ENCODE results near the gene KRTAP10-1. TPM values are rescaled to one million over a fixed set of nuclear protein-coding genes. Genes with fewer than 3 reads are reported as not detected.

KRTAP10-1 gene
- total and polyA plus RNA-seq, 2 of the 8 experiments (the other 6 are each of a cell fraction or from before 2014, with no cell fraction given): 0.08 TPM; not detected in 1

- Histone ChIP-seq H2BK20ac (ENCODE audit: low read length) (no peak overlapping the region), H3K79me1 (ENCODE audit: low read depth, low read length) (no peaks in the 10 kb centered on the region), H3K9me3 (ENCODE audit: insufficient read depth in 2 of 2, low read depth in 1 of 2, low read length in 1 of 2) (0 out of 4 replicates have a peak, but pooled peaks cover 0 to 3% of the 10 kb centered on the region in 2 experiments), H4K5ac (ENCODE audit: insufficient read length, low read depth, low read length) (no peak overlapping the region), H2BK12ac (ENCODE audit: low read depth, low read length) (no peak overlapping the region), H3K23ac (ENCODE audit: insufficient read length) (no peak overlapping the region), H4K20me1 (replicated peaks in 1 of 2; ENCODE audit: control insufficient read depth in 1 of 2, insufficient read depth in 2 of 2, low read length in 2 of 2) (no peaks in the 10 kb centered on the region), H2AK5ac (ENCODE audit: low read depth, low read length) (no peak overlapping the region), H2AFZ (ENCODE audit: low read length) (no peak overlapping the region), H2BK15ac (ENCODE audit: low read length) (no peak overlapping the region), H3K9ac (replicated peaks in 1 of 4; ENCODE audit: extremely low read depth in 1 of 4, low read depth in 3 of 4, low read length in 3 of 4) (no peak overlapping the region), H3K56ac (replicated peaks; ENCODE audit: insufficient read length, low read depth, low read length) (no peak overlapping the region), H4K91ac (replicated peaks; ENCODE audit: insufficient read length, low read length) (no peak overlapping the region), H3K27ac (ENCODE audit: low read depth, low read length) (no peak overlapping the region), H3K27me3 (replicated peaks in 1 of 4; ENCODE audit: control insufficient read depth in 3 of 4, extremely low read depth in 1 of 4, insufficient read depth in 3 of 4, low read length in 3 of 4) (no peaks in the 10 kb centered on the region), H3K4ac (replicated peaks; ENCODE audit: insufficient read length, low read depth, low read length) (no peak overlapping the region), H2BK5ac (ENCODE audit: low read depth, low read length) (no peak overlapping the region), H3K79me2 (ENCODE audit: control insufficient read depth in 1 of 2, insufficient read depth in 2 of 2, low read length in 2 of 2) (no peaks in the 10 kb centered on the region), H3K36me3 (ENCODE audit: control insufficient read depth in 2 of 4, insufficient read depth in 4 of 4, low read length in 3 of 4) (no peaks in the 10 kb centered on the region), H3K14ac (ENCODE audit: insufficient read length) (no peak overlapping the region), H3K4me3 (ENCODE audit: extremely low read depth in 1 of 4, insufficient read depth in 2 of 4, low read depth in 3 of 4, low read length in 4 of 4) (no peak overlapping the region), H4K8ac (ENCODE audit: extremely low read depth, insufficient read depth, low read length) (no peak overlapping the region), H3K18ac (ENCODE audit: extremely low read depth, low read length) (no peak overlapping the region), H3K4me2 (ENCODE audit: insufficient read depth in 1 of 2, low read depth in 2 of 2, low read length in 2 of 2) (no peak overlapping the region), H2BK120ac (replicated peaks; ENCODE audit: low read depth, low read length) (no peak overlapping the region), H3K23me2 (ENCODE audit: low read depth, low read length) (no peaks in the 10 kb centered on the region), H3K4me1 (replicated peaks in 1 of 4; ENCODE audit: control insufficient read depth in 3 of 4, insufficient read depth in 4 of 4, low read length in 3 of 4) (peaks cover 0 to 2% (median 0%) of the 10 kb centered on the region in 4 experiments; a peak in 1 of 7 replicates)
- no peak for FAIRE-seq
- DNase-seq (ENCODE audit: low read depth in 1 of 2, low spot score in 2 of 2): no peak
- ChIA-PET POLR2A (ENCODE audit: partially characterized antibody) (no interaction called here), CTCF (ENCODE audit: partially characterized antibody) (interaction anchor here (0.7 to 1.7 kb wide), 4 partner anchors 10 to 352 kb away, joined by 3 to 4 read pairs (median 3); no protein-coding TSS in a partner anchor)
- 78% methylated on average over 6 of the region's 14 CpGs; no CpG with 5 or more reads in 1 of the 2 experiments for WGBS, 2 experiments (ENCODE audit: extremely low coverage in 1 of 2, insufficient coverage in 1 of 2, insufficient read length in 1 of 2, insufficient replicate concordance in 2 of 2, low coverage in 1 of 2, low lambda C conversion rate in 2 of 2, missing lambda C conversion rate in 1 of 2)
- TF ChIP-seq CTCF (IDR thresholded peaks at IDR 0.05; ENCODE audit: control extremely low read depth in 1 of 3, insufficient read depth in 1 of 3, low read depth in 1 of 3, low read length in 3 of 3) (no peak), USF2 (IDR thresholded peaks at IDR 0.05; ENCODE audit: low read length) (no peak), CREB1 (IDR thresholded peaks at IDR 0.05) (no peak), ATF2 (IDR thresholded peaks at IDR 0.05; ENCODE audit: low read length) (no peak), EGR1 (IDR thresholded peaks at IDR 0.05; ENCODE audit: borderline replicate concordance, low read depth, low read length) (no peak), GABPA (IDR thresholded peaks at IDR 0.05; ENCODE audit: borderline replicate concordance, insufficient read depth, low read length) (no peak), HDAC2 (IDR thresholded peaks at IDR 0.05; ENCODE audit: borderline replicate concordance in 1 of 2, low read depth in 2 of 2, low read length in 2 of 2) (no peak), GTF2F1 (IDR thresholded peaks at IDR 0.05; ENCODE audit: borderline replicate concordance, low read depth, low read length) (no peak)
Measured at GRCh38 chr21:44539046-44539445, 949 bp downstream of the KRTAP10-1 start.

Measured in H1 (cell line).